ENCODE measurements around the gene PRDM12.
"Not testable (repeated sequence)": the region's sequence is repeated elsewhere in the genome, so short reads cannot be mapped to it uniquely, and the experiment has no call there.

PRDM12 gene

DNA sequence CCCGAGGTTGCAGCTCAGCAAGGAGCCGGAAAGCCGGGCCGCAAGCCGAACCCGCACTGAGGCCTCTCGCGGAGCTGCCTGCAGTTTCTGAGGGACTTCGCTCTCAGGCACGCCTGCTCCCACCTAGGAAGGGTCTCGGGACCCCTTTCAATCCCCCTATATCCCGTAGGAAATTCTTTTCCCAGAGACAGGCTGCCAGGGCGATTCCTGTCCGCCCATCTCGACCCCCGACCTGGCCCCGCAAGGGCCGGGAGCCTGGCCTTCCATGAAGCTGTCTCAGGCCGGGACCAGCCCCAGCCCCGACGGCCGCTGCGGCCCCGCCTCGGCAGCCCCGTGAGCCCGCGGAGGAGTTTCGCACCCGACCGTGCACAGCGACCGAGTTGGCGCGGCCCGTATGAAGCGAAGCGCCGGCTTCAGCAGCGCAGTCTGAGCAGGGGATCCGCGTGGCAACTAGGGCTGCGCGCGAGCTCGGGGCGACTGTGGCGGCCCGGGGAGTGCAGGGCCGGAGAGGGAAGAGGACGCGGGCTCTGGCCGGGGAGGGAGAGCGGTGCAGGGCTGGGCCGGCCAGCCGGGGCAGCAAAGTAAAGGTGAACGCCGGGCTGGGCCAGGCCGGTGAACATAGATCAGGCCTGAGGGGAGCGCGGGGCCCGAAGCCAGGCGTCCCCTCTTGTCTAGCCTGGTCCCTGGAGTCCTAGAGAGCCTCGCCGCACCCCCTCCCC, 977 bp upstream of the PRDM12 start:
- no peak for DNase-seq (ENCODE audit: insufficient read length, low spot score)
- no peak for FAIRE-seq

DNA sequence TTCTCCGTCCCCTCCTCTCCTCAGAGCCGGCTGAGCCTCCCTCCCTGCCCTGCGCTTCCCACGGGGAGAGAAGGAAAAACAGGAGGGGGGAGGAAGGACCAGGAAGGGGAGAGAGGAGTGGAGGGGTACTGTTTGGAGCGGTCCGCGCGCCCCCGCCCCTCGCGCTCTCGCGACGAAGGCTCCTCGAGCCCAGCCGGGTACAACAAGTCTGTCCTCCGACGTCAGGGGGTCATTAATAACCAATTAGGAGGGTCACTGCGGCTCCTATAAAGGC, 480 bp upstream of the PRDM12 start:
- FAIRE-seq, result no peak
- no peak for DNase-seq (ENCODE audit: insufficient read length, low spot score)

DNA sequence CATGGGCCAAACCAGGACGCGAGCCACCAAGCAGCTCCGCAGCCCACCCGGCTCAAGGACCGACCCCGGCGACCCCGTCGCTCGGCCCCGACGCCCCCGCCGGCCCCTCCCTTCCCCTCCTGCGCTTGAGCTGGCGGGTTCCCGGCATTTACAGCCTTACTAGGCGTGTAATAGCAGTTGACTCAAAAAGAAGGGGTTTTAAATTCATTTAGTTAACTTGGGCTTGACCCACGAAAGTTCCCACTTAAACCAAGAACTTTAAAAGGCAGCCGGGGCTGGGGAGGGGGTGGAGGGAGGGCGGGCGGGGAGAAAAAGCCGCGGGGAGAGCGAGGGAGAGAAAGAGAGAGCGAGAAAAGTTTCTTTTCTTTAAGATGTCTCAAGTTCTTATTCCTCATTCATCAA, 636 bp downstream of the PRDM12 start:
- no peak for FAIRE-seq
- no peak for DNase-seq (ENCODE audit: insufficient read length, low spot score)

DNA sequence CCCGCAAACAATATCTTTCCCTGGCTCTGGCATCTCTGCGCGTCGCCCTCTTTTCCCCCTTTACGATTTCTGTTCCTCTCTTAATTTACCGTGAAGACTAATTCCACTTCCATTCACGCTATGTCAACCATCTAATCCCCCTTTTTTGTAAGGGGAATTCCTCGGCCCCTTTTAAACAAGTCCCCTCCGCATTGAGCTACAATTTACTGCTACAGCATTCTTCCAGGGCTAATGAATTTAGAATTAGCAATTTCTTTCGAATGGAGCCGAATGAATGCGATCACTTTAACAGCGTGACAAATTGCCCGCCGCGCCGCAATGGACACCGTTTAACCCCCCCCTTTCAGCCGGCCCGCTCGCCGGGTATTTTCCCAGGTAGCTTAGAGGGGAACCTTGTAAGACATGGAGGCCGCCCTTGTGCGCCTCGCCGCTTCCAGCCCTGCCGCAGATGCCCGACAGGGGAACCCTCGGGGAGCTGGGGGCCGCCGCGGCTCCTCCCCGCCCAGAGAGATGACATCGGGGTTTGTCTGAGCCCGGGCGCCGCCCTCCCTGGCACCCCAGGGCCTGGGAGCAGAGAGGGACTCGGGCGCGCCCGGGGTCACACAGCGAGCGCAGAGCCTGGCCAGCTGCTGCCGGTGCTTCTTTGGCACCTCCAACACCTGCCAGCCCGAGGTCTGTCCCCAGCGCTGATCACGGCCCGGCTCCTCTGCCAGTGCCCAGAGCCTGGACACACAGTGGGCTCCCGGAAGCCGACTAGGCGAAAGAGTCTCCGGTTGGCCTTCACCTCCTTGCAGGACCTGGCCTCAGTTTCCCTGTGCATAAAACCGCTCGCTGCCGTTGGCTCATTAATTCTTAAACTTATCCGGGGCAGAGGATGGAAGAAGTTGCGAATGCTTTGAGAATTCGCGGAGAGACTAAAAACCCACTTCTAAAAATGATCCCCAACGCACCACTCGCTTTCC, 1.3 kb downstream of the PRDM12 start:
- DNase-seq (ENCODE audit: insufficient read length, low spot score) (no peak), FAIRE-seq (no peak)

DNA sequence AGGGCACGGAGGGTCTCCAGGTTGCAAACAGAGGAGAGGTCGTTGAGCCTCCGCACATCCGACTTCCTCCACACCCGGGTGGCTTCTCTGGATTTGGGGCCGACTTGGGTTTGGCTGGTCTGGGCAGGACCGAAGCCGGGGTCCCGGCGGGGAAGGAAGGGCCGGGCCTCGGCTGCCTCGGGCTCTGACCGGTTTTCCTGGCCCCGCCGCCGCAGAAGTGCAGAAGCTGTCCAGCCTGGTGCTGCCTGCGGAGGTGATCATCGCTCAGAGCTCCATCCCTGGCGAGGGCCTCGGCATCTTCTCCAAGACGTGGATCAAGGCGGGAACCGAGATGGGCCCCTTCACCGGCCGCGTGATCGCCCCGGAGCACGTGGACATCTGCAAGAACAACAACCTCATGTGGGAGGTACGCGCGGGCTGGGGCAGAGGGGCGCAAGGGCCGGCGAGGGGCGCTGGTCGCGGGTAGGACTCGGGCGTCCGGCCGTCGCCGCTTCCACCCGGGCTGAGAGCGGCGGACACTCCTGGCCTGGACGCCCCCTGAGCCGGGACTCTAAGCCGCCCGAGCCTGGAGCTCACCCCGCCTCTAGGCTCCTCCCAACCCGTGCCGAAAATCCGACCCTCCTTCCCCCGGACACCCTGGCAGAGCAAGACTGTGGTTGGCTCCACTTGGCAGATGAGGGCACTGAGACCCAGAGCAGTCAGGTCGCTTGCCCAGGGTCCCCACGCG, 2.2 kb downstream of the PRDM12 start:
- FAIRE-seq (no peak), DNase-seq (ENCODE audit: insufficient read length, low spot score) (no peak)

DNA sequence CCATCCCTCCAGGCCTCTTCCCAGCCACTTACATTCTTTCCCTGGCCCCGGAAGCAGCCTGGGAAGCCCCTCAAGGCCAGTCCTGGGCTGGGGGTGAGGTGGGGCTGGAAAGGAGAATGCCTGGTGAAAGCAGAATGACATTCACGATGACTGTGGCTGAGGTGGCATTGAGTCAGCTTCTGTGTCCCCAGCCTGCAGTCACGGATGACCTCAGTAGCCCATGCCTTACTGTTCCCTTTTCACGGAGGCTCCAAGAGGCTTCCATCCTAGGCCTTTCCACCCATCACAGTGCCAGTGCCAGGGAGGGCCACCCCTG, 2.7 kb downstream of the PRDM12 start:
- DNase-seq (ENCODE audit: insufficient read length, low spot score) (no peak), FAIRE-seq (no peak)

DNA sequence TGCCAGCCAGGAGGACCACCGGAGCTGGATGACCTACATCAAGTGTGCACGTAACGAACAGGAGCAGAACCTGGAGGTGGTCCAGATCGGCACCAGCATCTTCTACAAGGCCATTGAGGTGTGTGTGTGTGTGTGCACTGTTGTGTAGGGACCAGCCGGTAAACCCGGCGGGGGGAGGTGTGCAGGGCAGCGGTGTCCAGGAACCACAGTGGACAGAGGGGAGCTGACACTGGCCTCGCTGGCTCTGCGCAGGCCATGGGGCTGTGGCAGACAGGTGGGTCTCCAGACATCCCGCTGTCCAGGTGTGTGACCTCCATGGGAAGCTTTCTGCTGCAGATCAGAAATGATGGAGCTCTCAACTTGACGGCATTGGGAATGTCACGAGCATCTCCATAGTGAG, 3.8 kb downstream of the PRDM12 start:
- FAIRE-seq, result no peak
- no peak for DNase-seq (ENCODE audit: insufficient read length, low spot score)

DNA sequence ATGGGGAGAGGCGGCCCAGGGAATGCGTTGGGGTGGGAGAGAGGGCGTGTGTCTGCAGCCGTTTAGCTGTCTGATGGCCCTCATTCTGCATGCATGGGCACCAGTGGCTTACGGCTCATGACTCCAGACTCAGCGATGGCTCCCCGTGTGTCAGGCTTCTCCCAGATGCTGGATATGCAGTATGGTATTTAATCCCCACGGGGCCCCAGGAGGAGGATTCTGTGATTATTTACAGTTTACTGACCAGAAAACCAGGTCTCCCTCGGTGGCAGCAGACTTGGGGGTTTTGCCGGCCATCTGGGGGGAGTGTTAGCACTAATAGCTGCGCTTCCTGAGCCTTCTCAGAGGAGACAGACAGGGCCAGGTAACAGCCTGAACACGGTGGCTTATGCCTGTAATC, 4.3 kb downstream of the PRDM12 start:
- DNase-seq (ENCODE audit: insufficient read length, low spot score) (no peak), FAIRE-seq (no peak)

DNA sequence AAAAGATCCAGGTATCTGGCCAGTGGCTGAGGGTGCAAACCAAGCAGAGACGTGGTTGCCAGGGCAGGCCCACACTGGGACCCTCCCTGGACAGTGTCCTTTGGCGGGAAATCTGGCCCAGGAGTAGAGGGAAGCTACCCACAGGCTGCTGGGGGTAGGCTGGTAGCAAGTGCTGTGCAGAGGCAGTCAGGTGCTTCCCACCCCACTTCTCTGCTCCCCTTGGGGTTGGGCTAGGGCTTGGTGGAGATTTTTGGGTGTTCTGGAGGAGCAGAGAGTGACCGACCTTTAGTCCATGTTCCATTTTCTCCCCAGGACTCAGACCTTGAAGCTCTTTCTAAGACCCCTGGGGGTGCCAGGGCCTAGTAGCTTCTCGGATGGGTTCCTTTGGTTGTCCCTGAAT, 5.6 kb downstream of the PRDM12 start:
- FAIRE-seq (no peak), DNase-seq (ENCODE audit: insufficient read length, low spot score) (no peak)

DNA sequence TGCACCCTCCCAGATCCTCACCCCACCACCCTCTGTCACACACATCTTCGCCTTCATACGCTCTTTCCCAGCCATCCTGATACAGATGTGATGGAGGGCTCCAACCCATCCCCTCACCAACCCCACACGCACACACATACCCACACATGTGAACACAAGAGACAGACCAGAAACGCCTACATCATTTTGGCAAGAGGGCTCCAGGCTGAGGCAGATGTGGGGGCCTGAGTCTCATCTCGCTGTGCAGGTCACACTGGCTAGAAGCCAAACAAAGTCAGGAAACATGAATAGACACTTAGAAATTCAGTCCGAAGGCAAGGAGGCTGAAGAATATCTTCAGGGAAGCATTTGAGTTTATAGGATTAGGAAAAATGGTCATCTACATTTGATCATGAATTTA, 6.2 kb downstream of the PRDM12 start:
- FAIRE-seq, result no peak
- no peak for DNase-seq (ENCODE audit: insufficient read length, low spot score)

DNA sequence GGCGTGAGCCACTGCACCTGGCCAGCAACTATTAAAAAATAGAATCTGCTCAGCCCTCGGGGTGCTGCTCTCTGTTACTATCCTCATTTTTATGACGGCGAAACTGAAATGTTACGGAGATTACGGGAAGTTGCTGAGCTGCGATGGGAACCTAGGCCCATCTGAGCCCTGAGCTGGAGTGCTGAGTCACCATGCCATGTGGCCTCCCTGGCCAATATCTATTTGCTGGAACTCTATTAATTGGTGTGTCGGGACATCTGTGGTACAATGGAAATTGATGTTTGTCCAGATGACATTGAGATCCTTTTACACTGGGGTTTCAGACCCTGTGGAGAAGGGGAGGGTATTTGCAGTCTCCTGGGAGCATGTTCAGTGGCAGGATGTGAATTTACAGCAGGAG, 8.1 kb downstream of the PRDM12 start:
- DNase-seq (ENCODE audit: insufficient read length, low spot score) (no peak), FAIRE-seq (no peak)

DNA sequence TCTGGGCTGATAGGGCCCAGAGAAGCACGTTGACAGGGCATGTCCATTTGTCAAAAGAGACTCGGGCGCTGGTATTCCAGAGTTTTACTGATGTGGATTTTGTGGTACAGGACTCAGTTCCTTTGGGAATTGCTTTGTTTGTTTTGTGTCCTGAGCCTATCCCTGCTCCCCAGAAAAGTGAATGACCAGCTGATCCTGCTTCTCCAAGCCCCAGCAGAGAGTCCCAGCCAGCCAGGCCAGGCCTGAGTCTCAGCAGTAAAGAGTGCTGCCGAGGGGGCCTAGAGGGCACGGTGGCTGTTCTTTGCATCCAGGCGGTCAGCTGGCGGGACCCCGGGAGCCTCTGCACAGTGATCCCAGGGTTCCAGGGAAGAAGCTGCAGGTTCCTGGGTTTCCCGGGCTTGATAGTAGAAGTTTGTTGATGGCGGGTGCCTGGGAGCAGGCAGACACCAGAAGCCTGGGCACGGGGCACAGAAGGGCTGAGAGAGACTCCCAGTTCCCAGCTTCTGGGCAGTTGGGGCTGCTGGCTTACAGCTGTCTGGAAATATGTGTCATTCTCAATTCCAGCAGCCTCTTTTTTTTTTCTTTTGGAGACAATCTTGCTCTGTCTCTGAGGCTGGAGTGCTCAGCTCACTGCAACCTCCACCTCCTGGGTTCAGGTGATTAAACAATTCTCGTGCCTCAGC, 8.7 kb downstream of the PRDM12 start:
- no peak for DNase-seq (ENCODE audit: insufficient read length, low spot score)

DNA sequence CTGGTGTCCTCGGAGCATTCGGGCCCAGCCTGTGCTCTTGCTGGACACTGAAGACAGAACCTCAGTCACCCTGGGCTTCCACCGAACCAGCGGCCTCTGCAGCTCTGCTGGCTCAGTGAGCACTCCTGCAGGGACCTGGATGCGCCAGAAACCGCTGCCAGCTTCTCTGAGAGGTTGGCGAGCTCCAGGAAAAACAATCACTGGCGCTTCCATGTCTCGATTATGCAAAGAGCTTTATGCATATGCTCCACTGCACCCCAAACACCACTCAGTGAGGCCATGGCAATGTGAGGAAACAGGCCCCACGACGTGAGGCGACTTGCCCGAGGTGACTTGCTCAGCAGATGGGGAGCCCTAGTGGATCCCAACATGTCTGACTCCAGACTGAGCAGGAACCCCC, 11.0 kb downstream of the PRDM12 start:
- DNase-seq (ENCODE audit: insufficient read length, low spot score) (no peak), FAIRE-seq (no peak)

More for the DNA sequence above, 8.7 kb downstream of the PRDM12 start:
- FAIRE-seq, result no peak

DNA sequence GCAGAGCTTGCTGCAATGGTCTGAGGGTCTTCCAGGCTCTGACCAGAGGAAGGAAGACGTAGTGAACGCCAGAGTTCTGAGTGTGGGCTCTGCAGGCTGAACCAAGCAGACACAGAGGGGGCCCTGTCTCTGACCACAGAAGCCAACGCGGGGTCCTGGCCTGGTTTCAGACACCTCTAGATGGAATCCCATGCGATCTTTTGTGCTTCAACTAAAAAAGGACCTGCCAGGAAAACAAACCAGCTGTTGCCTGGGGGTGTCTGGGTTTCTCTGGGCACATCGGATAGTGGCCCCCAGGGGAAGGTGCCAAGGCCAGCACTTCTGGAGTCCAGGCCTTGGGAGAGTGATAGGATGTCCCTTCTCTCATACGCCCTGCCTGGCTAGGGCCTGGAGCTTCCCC, 12.9 kb downstream of the PRDM12 start:
- no peak for DNase-seq (ENCODE audit: insufficient read length, low spot score)
- FAIRE-seq, result no peak

DNA sequence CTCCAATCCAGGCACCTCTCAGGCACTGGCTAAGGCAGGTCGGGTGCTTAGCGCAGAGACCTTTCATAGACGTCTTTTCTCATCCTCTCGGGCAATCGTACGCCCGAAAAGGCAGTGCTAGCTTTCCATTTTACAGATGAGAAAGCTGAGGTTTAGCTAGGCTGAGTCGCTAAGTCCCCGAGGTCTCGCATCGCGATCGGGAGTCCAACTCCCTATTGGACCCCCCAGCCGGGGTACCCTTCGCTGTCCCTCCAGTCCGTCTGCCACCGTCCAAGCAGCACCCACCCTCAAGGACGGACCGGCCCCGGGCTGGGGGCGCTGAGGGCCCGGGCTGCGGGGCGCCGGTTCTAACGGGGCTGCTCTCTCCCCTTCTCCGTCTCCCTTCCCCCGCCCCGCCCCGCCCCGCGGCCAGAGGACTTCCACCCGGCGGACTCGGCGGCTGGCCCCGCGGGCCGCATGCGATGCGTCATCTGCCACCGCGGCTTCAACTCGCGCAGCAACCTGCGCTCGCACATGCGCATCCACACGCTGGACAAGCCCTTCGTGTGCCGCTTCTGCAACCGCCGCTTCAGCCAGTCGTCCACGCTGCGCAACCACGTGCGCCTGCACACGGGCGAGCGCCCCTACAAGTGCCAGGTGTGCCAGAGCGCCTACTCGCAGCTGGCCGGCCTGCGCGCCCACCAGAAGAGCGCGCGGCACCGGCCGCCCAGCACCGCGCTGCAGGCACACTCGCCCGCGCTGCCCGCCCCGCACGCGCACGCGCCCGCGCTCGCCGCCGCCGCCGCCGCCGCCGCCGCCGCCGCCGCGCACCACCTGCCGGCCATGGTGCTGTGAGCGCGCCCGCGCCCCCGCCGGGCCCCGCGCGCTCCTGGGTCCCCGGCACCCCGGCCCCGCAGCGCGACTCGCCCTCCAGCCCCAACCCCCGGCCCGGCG, 16.7 kb downstream of the PRDM12 start:
- DNase-seq (ENCODE audit: insufficient read length, low spot score) (peak; percentile 88), FAIRE-seq (peak; percentile 62)

DNA sequence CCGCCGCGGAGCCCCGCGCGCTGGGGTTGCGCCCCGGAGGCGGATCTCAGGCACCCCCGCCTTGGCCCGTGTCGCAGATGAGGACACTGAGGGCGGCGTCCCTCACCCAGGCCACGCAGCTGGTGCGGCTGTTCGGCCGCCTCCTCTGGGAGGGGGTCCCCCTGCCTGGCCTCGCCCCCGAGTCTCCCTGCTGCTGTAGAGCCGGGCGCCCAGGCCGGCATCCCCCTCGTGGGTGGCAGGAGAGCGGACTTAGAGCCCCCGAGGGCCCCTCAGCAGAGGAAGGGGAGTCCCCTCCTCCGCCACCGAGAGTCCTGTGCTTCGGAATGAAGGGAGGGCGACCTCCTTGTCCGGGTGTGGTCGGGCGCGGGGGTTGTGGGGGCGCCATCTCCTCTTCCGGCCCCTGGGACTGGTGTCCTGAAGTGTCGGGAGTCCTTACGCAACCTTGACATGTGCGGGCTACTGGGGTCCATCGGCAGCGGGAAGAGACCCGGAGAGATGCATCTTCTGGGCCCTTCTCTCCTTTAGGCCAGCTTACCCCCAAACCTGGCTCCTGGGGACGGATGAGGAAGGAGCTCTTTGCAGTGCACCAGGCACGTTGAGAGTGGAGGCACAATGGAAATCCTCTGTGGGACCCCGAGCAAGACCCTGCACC, 17.5 kb downstream of the PRDM12 start:
- no peak for DNase-seq (ENCODE audit: insufficient read length, low spot score)
- no peak for FAIRE-seq

DNA sequence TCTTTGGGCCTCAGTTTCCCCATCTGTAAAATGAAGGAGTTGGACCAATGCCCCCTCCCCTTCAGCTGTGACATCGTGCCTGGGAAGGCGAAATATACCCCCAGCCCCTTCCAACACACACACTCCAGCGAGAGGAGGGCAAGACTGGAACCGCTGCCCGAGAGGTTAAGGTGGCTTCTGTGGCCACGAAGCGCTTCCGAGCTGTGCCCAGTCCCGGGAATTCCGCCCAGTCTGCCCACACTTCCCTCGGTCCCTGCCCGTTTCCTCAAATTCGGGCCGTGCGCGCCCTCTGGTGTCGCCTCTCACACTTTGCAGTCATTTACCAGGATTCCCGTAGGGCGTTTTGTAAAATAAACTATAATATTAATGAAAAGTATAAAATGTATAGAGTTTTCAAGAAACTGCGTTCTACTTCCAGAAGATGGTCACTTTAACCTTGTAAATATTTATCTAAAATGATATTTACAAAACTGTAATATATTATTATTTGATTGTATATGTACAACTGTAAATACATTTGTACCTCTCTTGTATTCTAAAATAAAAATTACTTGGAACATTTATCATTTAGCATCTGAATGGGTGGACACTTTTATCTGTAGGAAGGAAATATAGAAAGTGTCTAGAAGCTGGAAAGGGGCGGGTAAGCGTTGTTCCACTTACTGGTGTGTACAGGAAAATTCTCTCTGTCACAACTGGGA, 18.2 kb downstream of the PRDM12 start:
- FAIRE-seq (no peak), DNase-seq (ENCODE audit: insufficient read length, low spot score) (peak; percentile 83)

DNA sequence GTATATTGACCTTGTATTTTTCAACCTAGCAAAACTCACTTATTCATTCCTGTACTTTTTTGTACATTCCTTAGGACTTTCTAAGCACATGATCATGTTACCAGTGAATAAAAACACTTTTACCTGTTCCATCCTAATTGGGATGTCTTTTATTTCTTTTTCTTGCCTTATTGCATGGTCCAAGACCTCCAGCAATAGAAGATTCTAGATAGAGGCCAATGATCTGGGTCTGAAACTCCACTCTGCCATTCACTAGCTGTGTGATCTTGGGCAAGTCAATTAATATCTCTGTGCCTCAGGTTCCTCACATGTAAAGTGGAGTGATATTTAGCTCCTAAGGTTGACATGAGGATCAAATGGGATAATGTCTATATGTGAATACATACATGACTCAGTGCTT, 20.7 kb downstream of the PRDM12 start:
- DNase-seq (ENCODE audit: insufficient read length, low spot score) (no peak), FAIRE-seq (no peak)

DNA sequence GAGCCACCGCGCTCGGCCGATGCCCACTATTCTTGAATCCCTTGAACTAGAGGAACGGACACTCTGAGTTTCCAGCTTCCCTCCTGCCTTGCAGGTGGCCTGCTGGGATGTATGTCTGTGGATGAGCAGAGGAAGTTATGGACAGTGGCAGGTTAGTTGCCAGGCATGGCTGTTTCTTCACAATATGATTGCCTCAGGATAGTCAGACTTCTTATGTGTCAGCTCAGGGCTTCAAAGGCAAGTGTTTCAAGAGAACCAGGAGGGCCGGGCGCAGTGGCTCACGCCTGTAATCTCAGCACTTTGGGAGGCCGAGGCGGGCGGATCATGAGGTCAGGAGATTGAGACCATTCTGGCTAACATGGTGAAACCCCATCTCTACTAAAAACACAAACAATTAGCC, 21.6 kb downstream of the PRDM12 start:
- FAIRE-seq; DNase-seq (ENCODE audit: insufficient read length, low spot score): not testable (repeated sequence)
